ENCODE data around the gene CDK5.

DNA sequence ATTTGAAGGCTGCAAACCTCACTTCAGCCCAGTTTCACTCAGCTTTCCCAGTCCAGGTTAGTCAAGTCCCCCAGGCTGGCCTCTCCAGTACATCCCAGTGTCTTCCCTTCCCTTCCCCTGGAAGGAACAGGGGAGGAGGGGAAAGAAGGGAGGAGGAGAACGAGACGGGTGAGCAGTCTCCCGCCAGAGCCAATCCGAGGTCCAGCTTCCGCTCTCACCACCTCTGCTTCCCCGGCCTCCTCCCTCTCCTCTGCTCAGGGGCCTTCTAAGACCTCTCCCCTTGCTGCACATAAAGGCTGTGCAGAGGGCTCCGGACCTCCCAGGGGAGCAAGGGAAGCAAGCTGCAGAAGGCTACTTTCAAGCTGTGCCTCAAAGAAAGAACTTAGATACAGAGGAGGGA, 37.5 kb downstream of the CDK5 start:
- TF ChIP-seq EZH2 (IDR thresholded peaks at IDR 0.05; ENCODE audit: low read length, missing control alignments): no peak
- TF ChIP-seq, protein P1, sequence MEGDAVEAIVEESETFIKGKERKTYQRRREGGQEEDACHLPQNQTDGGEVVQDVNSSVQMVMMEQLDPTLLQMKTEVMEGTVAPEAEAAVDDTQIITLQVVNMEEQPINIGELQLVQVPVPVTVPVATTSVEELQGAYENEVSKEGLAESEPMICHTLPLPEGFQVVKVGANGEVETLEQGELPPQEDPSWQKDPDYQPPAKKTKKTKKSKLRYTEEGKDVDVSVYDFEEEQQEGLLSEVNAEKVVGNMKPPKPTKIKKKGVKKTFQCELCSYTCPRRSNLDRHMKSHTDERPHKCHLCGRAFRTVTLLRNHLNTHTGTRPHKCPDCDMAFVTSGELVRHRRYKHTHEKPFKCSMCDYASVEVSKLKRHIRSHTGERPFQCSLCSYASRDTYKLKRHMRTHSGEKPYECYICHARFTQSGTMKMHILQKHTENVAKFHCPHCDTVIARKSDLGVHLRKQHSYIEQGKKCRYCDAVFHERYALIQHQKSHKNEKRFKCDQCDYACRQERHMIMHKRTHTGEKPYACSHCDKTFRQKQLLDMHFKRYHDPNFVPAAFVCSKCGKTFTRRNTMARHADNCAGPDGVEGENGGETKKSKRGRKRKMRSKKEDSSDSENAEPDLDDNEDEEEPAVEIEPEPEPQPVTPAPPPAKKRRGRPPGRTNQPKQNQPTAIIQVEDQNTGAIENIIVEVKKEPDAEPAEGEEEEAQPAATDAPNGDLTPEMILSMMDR (conservative IDR thresholded peaks at IDR 0.05 in 1 of 2, IDR thresholded peaks at IDR 0.05 in 1 of 2; ENCODE audit: low read depth in 1 of 2, low read length in 2 of 2): no peak

Data from fibroblast of lung (primary cell).